GM19324 (cell line): ENCODE measurements around the gene CDKL2.

ENCODE experiments used
- ATAC-seq: cut with Tn5 transposase; IDR thresholded peaks from one replicate; pipeline ENCODE4 v1.9.1; 2021; ENCODE audit warnings: mild to moderate bottlenecking, moderate library complexity; ENCODE audit not compliant: unreplicated experiment, low FRiP score

CDKL2 gene

DNA sequence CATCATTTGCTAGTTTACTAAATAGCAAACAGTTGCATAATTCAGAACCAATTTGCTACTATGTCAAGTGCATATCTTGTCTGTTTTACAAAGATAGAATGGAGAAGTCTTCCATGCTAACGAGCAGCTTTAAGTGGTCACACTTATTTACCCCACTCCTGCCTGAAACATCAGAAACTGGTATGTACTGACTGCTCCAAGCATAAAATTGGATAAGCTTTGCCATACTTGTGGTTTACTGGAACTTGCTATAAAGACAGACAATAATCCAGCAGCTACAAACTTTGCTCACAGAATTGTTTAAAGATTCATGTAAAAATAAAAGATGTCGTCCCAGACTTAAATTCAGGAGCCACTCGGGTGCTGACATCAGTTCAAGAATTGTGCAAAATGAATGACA is 13.3 kb upstream of the CDKL2 start:
- ATAC-seq = no peak

DNA sequence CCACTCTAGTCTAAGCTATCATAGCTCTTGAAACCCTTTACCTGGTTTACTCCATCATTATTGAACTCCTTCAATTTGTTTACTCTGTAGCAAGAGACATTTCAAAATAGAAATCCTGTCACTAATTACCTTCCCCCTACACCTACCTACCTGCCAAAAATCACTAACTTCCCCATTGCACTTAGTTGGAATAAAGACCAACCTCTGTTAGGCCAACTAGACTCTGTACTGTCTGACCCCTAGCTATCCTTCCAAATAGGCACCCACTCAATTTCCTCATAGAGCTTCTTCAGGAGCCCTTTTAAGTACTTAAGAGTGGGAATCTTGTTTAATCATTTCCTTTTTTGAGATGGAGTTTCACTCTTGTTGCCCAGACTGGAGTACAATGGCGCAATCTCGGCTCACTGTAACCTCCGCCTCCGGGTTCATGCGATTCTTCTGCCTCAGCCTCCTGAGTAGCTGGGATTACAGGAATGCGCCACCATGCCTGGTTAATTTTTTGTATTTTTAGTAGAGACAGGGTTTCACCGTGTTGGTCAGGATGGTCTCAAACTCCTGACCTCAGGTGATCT is 8.9 kb upstream of the CDKL2 start:
- no peak for ATAC-seq

DNA sequence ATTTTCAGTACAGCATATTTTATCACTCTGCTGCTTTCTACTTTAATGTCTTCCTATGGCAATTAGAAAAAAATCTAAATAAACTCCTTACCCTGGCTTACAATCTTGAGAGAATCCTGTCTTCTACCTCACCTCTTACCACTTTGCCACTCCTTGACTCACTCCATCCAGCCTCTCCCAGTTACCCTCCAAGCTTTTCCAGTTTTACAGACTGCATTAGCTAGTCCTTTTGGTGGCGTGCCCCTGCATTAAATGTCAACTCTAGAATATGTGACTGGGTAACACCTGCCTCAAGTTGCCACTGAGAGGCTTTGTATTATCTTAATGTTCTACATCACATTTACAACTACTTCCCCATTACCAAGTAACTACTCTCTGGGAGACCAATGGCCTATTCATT is 7.5 kb upstream of the CDKL2 start:
- ATAC-seq = no peak

DNA sequence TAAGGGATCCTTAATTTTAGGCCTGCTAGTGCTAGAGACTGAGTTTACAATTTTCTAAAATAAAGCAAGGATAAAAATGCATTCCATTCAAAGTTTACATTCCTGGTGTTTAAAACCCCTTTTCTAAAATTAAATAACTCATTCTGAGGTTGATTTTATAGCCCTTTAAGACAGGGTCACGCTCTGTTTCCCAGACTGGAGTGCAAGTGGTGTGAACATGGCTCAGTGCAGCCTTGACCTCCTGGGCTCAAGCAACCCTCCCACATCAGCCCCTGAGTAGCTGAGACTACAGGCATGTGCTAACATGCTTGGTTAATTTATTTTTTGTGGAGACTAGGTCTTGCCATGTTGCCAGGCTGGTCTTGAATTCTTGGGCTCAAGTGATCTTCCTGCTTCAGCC is 6.8 kb upstream of the CDKL2 start:
- ATAC-seq = no peak

DNA sequence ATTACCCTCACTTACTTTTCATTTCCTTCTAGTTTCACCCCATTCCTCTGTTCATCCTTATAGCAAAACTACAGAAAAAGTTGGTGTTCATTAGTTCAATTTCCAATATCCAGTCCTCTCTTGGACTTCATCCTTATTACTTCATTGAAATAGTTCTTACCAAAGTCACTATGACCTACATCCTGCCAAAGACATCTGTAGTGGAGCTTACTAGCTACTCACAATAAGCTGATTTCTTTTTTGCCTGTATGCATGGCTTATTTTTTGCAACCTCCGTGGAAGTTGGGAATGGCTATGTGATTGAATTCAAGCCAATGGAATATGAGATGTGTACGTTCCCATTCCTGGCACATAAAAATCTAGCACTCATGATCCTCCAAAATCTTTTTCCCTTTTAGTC is 4.6 kb upstream of the CDKL2 start:
- no peak for ATAC-seq

DNA sequence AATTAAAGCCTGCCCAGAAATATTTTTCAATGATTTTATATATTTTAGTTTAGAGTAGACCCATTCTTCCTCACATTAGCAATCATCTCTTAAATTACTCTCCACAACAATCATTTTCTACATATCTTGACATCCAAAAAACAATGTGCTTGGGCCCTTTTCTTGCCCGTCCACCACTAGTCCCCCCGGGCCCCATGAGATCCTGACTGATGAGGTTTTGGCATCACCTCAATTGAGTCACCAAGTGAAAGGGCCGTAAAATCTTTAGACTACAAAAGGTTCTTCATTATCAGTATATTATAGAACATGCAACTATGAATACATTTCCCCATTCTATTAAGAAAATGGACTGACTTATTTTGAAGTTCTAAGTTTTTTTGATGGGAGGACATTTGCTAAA is 4.0 kb upstream of the CDKL2 start:
- ATAC-seq = no peak

DNA sequence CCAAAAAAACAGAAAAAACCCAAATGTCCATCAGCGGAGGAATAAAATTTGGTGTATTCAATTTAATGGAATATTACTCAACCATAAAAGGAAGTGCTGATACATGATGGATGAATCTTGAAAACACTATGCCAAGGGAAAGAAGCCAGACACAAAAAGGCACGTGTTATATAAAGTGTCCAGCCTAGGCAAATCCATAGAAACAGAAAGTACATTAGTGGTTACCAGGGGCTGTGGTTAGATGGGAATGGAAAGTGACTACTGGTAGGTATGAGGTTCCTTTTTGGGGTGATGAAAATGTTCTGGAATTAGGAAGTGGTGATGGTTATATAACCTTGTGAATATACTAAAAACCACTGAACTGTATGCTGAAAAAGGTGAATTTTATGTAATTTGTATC is 3.5 kb upstream of the CDKL2 start:
- ATAC-seq = no peak

DNA sequence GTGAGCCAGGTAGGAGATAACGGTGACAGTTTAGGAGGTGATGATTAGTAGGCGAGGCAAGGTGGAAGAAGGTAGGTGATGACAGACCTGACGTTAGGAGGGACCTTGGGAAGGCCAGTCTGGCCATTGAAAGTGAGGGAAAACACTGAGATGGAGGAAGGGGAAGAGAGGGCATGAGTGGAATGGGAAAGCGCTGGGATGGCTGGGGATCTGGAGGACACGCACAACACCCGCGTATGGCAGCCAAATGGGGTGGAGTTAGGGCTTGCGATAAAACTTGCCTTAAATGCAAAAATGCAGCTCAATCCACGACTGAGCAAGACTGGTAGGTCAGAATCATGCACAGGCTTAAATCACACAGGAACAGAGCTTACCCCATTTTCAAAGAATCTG is 605 bp upstream of the CDKL2 start:
- ATAC-seq = no peak

DNA sequence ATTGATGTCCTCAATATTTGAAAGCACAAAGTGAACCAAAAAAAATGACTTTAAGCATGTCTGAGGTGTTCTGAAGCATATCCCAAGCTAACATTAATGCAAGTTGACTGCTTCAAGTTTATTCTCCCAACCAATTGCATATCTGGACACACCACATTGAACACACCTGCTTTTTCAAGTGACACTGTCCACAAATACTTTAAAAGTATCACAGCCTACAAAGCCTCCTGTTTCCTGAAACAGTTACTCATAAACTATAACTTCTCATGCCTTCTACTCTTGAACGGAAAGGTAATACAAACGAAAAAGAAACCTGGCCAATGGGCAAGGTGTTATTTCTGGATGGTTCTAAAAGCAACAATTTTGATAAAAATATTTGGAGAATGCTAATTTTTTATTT is 1.1 kb downstream of the CDKL2 start:
- ATAC-seq = no peak

DNA sequence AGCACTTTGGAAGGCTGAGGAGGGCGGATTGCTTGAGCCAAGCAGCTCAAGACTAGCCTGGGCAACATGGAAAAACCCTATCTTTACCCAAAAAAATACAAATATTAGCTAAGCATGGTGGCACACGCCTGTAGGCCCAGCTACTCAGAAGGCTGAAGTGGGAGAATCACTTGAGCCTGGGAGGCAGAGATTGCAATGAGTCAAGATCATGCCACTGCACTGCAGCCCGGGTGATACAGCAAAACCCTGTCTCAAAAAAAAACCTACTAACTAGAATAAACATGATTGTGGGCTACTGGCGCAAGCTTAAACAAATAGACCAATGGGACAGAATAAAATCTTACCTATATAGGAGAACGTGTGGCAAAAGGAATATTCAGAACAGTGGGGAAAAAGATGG is 7.3 kb downstream of the CDKL2 start:
- no peak for ATAC-seq

DNA sequence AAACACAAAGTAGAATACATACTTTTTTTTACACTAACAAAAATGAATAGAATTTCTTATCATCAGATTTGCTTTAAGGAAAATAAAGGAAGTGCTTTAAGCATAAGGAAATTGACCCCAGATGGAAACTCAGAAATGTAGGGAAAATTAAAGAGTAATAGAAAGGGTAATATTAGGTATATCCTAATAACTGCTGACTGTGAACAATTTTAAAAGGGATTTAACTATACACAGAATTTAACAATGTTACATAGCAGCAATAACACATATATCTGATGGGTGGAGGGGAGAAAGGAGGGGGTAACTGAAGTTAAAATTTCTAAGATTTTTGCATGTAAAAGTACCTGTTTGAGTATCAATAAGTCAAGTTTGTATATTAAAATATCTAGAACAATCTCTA is 8.6 kb downstream of the CDKL2 start:
- ATAC-seq = no peak

DNA sequence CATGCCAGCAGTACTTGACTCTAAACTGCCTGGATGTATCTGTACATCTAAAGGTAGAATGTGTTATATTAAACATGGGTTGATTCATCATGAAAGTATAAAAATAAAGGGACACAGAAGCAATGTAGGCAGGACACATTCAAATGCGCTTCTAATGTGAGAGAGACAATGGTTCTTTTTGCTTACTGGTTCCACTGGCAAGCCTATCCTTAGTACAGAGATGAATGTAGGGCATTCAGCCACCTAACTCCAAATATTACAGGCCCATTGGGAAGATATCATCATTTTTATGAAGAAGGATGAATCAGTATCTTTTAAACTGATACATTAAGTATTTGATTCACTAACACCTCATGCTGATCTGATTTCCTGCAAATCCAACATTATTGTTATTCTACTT is 18.0 kb downstream of the CDKL2 start:
- no peak for ATAC-seq

DNA sequence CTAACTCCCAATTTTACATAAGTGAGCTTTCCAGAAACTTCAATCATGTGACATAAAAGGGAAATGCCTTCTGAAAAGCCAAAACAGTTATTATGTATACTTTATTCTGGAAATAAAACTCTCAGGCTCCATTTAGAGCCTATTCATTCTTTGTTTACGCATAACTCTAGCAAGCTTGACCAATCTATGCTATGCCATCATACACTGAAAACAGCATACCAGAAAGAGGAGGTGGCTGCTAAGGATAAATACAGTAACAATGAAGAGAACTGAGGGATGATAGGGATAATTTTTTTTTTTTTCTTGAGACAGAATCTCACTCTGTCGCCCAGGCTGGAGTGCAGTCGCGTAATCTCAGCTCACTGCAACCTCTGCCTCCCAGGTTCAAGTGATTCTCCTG is 24.4 kb downstream of the CDKL2 start:
- no peak for ATAC-seq

DNA sequence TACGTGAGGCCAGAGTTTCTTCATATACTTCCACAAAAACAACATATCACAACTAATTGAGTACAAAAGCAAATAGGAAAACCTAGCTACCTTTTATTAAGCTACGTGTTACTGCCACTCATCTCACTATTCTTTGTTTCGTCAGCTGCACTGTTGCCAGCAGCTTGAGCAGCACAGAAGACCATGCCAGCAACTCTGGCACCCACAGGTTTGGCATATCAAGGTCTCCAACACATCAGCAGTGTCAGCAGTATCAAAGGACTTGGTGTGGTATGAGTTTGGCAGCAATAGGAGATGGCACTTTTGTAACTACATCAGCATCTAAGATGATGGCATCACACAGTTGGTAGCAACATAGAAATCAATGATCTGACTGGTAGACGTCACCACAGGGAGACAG is 30.7 kb downstream of the CDKL2 start:
- no peak for ATAC-seq

DNA sequence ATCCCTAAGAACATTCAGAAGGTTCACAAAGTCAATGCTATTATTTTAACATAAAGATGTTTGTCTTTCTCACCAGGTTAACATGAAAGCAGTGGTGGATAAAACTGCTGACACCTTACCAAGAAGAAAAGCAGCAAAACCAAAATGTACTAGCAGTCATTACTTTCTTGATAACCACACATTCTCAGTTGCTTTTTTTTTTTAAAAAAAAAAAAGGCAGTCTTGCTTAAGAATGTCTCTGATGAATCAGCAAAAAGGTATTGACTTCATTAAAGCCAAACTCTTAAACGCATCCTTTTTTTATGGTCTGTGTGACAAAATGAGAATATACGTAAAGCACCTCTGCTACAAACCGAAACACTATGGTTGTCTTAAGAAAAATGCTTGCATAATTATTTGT is 31.9 kb downstream of the CDKL2 start:
- ATAC-seq = no peak

DNA sequence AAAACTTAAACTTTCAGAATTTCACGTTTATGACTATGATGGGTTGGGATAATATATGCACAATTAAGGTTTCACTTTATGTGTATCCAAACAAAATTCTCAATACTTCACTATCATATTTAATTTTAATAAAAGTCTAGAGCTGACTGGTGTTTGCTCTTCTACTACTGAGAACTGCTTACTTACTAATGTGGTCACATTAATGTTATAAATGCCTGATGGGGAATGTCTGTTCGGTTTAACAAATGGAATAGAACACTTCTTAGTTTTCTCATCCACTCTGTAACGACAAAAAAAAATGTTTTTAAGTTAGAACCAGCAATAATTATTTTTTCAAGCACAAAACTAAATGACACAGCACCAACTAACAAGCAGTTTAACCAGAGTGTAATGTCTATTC is 34.3 kb downstream of the CDKL2 start:
- ATAC-seq = no peak

DNA sequence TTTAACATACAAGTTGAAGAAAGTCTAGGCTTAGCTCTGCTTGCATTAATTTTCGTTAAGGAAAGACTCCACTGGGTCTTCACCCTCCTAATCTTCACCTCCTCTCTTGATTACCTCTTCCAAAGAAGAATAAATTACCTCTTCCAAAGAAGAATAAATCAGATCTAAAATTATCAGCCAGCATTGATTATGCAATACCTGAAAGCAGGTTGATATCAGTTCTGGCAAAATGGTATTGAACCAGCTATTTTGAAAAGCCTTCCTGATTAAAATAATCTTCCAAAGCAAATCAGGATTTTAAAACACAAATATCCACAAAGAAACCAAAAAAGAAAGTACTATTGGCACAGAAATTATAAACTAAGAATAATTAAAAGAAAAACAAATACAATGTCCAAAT is 36.9 kb downstream of the CDKL2 start:
- no peak for ATAC-seq

DNA sequence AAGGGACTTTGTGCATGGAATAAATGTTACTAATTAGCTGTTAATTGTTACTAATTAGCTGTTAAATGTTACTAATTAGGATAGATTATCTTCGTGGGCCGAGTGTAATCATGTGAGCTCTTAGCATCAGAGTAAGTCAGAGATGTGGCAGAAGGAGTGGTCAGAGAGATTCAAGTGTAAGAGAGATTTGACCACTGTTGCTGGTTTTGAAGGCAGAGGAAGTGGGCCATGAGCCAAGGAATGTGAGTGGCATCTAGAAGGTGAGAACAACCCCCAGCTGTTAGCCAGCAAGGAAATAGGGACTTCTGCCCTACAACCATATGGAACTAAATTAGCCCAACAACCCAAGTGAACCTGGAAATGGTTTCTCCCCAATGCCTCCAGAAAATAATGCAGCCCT is 46.3 kb downstream of the CDKL2 start:
- ATAC-seq = no peak

DNA sequence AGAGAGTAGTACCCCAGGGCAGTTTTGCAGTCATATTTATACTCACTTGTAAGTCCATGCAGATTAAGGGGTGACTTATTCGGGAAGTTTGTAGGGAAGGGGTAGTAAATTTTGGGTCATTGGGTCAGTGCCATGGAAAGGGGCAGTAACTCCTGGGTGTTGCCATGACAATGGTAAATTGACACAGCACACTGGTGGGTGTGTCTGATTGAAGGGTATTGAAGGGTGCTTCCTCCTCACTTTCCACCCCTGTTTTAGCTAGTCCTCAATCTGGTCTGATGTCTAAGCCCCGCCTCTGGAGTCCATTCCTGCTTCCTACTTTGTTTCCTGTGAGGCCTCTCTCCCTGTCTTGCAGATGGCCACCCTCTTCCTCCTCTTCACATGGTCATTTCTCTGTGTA is 62.6 kb downstream of the CDKL2 start:
- ATAC-seq = no peak

DNA sequence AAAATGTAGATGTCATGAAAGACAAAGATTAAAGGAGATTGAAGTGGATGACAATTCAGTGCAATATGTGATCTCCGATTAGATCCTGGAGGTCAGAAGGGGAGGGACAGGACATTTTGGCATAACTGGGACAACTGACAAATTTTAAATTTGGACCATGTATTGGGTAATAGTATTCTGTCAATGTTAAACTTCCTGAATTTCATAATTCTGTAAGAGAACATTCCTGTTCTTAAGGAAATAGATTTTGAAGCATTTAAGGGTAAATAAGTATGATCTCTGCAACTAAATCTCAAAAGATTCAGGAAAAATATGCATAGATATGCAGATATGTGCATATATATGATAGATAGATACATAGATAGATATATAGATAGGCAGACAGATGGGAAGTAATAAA is 63.4 kb downstream of the CDKL2 start:
- no peak for ATAC-seq

DNA sequence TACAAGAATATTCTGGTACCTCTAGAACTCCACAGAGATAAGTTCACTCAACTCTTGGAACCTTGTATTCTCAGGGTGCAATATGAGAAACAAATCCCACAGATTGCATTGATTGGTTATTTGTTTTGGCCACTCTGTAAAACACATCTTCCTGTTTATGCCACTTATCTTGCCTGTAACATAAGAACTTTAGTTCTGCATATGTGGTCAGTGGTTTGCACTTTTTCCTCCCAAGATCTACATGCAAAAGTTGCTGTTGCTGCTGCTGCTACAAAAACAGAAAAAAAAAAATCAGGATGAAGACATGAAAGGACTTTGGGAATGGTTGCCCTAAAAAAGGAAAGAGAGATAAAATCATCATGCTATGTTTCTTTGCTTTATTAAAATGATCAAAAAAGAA is 64.8 kb downstream of the CDKL2 start:
- no peak for ATAC-seq

DNA sequence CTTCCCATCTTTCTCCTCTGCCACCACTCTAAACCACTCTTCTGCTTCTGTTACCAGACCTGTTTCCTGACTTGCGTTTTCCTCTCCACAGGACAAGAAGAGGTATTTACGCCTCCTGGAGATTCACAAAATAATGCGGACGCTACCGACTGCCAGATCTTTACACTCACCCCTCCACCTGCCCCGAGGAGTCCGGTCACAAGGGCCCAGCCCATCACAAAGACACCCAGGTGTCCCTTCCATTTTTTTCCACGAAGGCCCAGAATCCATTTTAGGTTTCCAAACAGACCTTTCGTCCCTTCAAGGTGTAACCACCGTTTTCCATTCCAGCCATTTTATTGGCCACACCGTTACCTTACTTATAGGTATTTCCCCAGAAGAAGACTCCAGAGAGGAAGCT is 66.3 kb downstream of the CDKL2 start:
- ATAC-seq = no peak

DNA sequence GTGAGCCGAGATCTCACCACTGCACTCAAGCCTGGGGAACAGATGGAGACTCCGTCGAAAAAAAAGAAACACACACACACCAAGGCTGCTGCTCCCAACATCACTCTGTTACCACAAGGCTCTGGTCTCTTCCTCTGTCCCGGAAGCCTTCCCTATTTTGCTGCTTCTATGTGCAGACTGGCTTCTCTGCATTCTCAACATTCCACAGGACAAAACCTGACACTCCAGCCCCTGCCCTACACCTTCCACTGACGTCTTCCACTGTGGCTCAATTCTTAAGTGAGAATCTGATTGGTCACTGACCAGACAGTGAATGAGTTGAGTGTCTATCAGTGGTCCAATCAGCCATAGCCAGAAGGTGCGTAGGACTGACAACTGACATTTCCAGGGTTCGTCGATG is 68.5 kb downstream of the CDKL2 start:
- no peak for ATAC-seq
